Posterior vena cava (tissue), 2 donors: ENCODE results near the gene TMEM109. TPM values are rescaled to one million over a fixed set of nuclear protein-coding genes. Genes with fewer than 3 reads are reported as not detected.

ENCODE experiments used
- DNase-seq: peaks from one replicate; pipeline ENCODE4 v3.0.0-alpha.2; 2020; ENCODE audit warnings: low spot score
- intact Hi-C, 2 donors: fragments of 100-400 bp; cut with DNase I; formaldehyde crosslinking; loops; one replicate each; pipeline versions ENCODE4 v1.14.1 to v1.14.2; 2022 to 2023
- total RNA-seq, 2 donors: library from RNA; stranded (reverse); fragmentation: NEBNext Ultra II Directional; extraction: Animal tissue kit (Norgen Biotek cat#: 25700); gene quantifications; one replicate each; pipeline ENCODE4 v1.2.1, GENCODE V29; 2021
- donor health status: DM: yes; HTN: yes; CAD: no.
- donor health status: DM: yes; HTN: yes; CAD: no.

TMEM109 gene
- total RNA-seq, 2 donors from 2014 or later: 118 to 125 TPM

DNA sequence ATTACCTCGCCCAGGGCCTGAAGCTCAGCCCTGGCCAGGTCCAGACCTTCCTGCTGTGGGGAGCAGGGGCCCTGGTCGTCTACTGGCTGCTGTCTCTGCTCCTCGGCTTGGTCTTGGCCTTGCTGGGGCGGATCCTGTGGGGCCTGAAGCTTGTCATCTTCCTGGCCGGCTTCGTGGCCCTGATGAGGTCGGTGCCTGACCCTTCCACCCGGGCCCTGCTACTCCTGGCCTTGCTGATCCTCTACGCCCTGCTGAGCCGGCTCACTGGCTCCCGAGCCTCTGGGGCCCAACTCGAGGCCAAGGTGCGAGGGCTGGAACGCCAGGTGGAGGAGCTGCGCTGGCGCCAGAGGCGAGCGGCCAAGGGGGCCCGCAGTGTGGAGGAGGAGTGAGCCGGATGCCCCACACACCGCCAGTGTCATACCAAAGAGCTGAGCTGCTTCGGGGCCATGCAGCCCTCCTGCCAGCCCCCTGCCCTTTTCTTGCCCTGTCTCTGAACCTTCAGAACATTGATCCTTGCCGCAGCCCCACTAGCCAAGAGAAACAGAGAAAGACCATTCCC is 7.9 kb downstream of the TMEM109 start:
- intact Hi-C loops: loop anchor here (1.0 to 10.0 kb wide), 2 partner anchors 203 to 226 kb away; no protein-coding TSS in a partner anchor

DNA sequence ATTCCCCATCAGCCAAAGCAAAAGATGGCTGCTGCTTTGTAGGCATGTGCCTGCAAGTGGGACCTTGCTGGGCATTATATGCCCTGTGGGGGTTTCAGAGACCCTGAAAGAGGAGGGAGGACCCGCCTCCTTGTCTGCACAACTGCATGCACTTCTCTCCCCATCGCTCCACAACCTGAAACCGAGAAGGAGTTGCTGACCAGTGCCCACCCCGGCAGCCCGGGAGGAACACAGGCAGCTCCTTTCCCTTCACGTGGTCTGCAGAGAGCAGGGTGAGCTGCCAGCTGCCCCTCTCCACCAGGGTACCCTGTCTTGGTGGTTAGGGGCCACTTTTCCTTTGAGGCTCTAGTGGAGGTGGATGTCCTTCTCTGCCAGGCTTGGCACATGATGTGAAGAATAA is 8.9 kb downstream of the TMEM109 start:
- intact Hi-C loops: loop anchor here in 1 of 2 donors (10.0 kb wide), 1 partner anchor 202 kb away; no protein-coding TSS in a partner anchor
- DNase-seq: no peak

More for the DNA sequence above, 7.9 kb downstream of the TMEM109 start:
- no peak for DNase-seq

DNA sequence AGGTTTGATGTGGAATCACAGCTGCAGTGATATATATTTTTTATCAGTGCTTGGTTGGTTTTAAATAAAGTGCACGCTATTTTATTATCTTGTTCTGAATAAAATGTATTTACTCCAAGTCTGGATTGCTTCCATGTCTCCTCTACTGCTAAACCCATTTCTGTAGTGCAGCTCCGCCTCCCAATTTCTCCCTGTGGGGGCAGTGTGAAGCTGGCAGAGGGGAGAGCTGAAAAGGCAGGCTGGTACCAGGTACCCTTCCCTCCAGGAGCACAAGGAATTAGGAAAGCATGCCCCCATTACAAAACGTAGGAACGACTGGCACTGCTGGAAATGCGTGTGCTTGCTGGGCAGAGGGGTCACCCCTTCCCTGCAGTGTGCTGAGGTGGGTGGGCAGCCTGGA is 9.4 kb downstream of the TMEM109 start:
- intact Hi-C loops: loop anchor here in 1 of 2 donors (10.0 kb wide), 1 partner anchor 201 kb away; no protein-coding TSS in a partner anchor
- DNase-seq: no peak

DNA sequence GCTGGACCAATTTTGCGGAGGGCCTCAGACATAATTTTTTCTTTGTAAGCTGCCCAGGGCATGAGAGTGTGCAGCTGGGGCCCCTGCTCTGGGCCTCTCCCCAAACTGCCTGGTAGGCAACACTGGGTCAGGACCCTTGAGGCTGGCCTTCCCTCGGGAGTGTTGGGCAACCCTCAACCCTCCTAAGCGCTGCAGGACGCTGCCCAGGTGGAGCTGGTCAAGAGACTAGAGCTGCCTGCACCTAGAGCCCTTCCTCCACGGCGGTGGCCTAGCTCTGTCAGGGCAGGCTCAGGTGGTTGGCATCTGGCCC is 9.8 kb downstream of the TMEM109 start:
- intact Hi-C loops: loop anchor here in 1 of 2 donors (10.0 kb wide), 1 partner anchor 201 kb away; no protein-coding TSS in a partner anchor
- no peak for DNase-seq

DNA sequence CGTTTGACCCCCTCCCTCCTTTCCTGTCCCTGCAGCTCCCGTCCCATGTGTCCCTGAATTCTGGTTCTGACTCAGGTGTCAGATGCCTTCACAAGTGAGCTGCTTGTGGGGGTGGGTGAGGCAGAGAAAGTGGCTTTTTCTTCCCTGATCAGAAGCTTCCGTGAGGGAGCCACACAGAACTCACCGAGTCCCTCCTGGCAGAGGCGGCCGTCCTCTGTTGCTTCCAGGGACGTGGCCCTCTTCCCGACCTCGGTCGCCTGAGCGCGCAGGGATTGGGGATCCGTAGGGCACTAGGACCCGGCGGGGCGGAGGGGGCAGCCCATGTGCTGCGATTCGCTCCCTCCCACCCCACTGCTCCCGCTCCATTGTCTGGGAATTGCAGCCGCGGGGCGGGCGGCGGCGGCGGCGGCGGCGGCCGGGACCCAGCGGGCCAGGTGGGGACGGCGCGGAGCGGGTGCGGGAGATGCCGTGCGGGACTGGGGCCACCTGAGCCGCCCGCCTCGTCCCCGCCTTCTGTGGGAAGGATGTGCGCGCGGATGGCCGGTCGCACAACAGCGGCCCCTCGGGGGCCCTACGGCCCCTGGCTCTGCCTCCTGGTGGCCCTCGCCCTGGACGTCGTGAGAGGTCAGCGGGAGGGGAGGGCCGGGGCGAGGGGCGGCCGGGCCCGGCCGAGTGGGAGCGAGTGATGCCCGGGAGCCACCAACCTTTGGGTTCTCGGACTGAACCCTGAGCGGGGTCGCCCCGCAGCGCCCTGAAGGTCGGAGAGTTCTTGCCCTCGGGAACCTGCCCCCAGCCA is 10.3 kb downstream of the TMEM109 start, which contains the start of gene TMEM132A:
Gene TMEM132A, plus strand, starts transcription at position 351 of the 796 bp plus-strand sequence. Its CDS starts 174 bp downstream, at position 525.
- intact Hi-C loops: loop anchor here in 1 of 2 donors (10.0 kb wide), 1 partner anchor 200 kb away; no protein-coding TSS in a partner anchor
- DNase-seq: peak; percentile 88

DNA sequence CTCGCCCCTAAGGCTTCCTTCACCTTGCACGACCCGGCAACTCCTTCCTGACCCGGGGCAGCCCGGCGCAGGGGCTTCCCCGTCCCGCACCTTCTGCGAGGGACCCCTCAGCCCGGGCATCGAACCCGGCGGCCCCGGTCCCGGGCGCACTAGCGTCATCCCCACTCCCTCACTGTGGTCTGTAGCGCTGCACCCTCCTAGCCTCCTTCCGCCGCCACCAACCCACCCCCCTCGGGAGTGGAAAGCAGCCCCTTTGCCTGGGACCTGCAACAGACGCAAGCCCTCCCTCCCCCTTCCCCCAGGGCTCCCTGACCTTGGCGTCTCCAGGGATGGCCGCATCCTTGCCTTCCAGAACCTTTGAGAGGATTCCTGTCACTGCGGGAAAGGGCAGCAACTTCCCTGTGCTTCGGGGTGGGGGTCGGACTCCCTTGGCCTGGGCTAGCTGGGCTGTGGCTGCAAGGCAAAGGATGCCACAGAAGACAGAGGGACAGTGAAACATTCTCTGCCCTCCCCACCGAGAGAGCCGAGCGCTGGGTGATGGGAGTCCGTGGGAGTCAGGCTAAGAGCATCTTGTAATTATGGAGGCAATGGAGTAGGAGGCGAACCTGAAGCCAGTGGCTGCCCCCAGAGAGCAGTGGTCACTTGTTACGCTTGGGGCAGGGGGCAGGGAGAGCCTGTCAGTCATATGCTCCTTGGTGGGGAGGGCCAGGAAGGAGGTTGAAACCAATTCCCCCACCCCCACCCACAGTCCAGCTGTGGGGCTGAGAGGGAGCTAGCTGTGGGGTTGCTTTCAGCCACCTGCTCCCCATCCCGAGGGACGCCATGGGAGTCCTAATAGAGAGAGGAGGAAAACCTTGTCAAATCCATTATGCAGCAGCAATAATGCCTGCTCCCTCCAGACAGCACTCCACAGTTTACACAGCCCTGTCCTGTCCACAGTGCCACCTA is 11.2 kb downstream of the TMEM109 start:
- intact Hi-C loops: loop anchor here in 1 of 2 donors (10.0 kb wide), 1 partner anchor 200 kb away; no protein-coding TSS in a partner anchor
- no peak for DNase-seq

DNA sequence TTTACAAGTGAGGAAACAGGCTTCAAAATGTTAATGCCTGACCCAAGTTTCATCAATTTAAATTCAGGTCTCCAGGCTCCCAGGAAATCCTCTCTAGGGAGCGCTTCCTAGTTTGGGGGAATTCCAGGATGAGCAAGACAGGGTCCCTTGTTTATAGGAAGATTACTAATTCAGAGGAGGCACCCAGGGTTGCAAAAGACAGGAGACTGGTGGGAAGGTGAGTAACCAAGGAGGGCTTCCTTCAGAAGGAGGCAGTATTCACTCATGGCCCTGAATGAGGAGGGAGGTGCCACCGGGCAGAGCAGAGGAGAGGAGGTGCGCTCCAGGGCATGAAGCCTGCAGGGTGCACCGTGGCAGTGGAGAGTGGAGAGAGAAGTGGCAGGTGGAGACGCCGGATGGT is 11.9 kb downstream of the TMEM109 start:
- DNase-seq: no peak
- intact Hi-C loops: loop anchor here in 1 of 2 donors (10.0 kb wide), 1 partner anchor 199 kb away; no protein-coding TSS in a partner anchor

DNA sequence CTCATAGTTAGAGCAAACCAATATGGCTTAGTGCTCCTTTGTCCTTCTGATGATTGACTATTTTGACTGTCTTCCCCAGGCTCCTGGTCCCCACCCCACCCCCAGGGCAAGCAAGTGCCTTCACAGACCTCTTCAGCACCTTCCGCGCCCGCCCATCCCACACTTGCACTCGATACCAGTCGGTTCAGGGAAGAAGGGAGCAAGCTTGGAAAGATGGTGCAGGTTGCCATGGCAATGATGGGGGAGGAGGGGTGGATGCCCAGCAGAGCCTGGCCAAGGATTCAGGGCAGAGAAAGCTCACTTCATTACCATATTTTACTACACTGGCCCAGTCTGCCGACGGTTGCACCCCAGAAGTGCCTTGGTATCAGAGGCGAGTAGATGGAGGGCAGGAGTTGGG is 12.5 kb downstream of the TMEM109 start:
- intact Hi-C loops: loop anchor here in 1 of 2 donors (10.0 kb wide), 1 partner anchor 198 kb away; no protein-coding TSS in a partner anchor
- DNase-seq: no peak

DNA sequence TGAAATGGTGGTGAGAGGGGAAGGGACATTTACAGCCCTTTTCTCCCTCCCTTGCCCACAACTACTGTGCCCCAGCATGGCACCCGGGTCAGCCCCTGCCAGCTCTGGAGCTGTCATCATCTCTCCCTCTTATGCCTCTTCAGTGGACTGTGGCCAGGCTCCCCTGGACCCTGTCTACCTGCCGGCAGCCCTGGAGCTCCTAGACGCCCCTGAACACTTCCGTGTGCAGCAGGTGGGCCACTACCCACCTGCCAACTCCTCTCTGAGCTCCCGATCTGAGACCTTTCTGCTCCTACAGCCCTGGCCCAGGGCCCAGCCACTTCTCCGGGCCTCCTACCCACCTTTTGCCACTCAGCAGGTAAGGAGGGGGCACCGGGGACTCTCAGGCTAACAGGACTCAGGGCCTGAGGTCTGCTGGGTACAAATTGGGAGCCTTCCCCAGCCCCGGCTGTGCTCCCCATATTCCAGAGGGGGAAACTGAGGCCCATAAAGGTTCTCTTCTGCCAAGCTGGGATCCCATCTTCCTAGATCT is 13.2 kb downstream of the TMEM109 start:
- peak; percentile 78 for DNase-seq

DNA sequence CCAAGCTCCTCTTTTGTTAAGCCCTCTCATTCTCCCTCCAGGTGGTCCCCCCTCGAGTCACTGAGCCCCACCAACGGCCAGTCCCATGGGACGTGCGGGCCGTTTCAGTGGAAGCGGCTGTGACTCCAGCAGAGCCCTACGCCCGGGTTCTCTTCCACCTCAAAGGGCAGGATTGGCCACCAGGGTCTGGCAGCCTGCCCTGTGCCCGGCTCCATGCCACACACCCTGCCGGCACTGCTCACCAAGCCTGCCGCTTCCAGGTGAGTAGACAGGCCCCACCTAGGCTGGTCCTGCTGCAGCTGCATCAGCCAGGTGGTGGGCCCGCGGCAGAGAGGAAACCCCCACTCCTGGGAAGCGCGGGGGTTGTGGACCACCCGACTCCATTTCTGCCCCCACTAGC is 13.6 kb downstream of the TMEM109 start:
- peak; percentile 68 for DNase-seq
- intact Hi-C loops: loop anchor here in 1 of 2 donors (10.0 kb wide), 1 partner anchor 197 kb away; no protein-coding TSS in a partner anchor

More for the DNA sequence above, 13.2 kb downstream of the TMEM109 start:
- intact Hi-C loops: loop anchor here in 1 of 2 donors (10.0 kb wide), 1 partner anchor 198 kb away; no protein-coding TSS in a partner anchor

DNA sequence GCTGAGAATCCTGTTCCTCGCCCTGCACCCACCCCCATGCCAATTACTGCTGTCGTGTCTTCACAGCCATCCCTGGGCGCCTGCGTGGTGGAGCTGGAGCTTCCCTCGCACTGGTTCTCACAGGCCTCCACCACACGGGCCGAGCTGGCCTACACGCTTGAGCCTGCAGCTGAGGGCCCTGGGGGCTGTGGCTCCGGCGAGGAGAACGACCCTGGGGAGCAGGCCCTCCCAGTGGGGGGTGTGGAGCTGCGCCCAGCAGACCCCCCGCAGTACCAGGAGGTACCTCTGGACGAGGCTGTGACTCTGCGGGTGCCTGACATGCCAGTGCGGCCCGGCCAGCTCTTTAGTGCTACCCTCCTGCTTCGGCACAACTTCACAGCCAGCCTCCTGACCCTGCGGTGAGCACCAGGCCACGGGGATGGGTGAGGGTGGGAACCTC is 14.6 kb downstream of the TMEM109 start:
- peak; percentile 75 for DNase-seq
- intact Hi-C loops: loop anchor here in 1 of 2 donors (10.0 kb wide), 1 partner anchor 196 kb away; no protein-coding TSS in a partner anchor

DNA sequence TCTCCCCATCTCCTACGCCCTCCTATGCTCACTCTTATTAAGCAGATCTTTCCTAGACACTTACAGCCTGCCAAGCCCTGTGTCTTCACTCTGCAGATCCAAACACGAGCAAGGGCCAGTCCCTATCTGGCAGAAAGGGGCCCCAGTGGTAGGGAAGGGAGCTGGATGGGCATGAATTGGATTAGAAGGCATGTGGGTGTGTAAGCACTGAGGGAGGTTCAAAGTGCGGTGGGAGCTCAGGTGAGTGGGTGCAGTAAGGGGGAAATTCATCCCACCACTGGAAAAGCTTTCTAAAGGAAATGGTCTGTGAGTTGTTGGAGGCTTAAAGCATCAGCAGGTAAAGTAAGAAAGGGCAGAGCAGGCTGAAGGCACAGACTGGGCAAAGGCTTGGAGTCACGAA is 15.8 kb downstream of the TMEM109 start:
- intact Hi-C loops: loop anchor here in 1 of 2 donors (10.0 kb wide), 1 partner anchor 195 kb away; no protein-coding TSS in a partner anchor
- DNase-seq: peak; percentile 24

DNA sequence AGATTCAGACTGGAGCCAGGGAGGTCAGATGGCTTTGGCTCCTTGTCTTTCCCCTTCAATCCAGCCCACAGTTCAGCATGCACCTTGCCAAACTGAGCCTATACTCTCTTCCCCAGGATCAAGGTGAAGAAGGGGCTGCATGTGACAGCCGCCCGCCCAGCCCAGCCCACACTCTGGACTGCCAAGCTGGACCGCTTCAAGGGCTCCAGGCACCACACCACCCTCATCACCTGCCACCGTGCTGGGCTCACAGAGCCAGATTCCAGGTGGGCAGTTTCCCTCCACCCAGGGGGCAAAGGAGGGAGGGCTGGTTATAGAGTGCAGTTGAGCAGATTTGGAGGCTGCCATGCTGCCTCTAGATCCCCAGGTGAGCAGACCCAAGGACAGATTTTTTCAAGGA is 16.4 kb downstream of the TMEM109 start:
- DNase-seq: peak; percentile 66
- intact Hi-C loops: no loop called here

DNA sequence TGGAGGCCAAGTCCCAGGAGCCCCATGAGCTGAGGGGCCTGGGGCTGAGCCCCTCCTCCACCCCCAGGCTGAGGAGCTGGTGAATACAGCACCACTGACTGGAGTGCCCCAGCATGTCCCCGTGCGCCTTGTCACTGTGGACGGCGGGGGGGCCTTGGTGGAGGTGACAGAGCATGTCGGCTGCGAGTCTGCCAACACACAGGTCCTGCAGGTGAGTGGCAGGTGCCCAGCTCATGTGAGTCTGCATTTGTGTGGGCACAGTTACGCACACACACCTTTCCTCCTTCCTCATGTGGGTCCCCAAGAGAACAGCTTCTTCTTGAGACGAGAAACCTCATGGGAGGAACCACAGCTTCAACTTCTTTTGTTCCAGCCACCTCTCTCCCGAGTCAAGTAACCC is 18.0 kb downstream of the TMEM109 start:
- DNase-seq: no peak
- intact Hi-C loops: no loop called here

DNA sequence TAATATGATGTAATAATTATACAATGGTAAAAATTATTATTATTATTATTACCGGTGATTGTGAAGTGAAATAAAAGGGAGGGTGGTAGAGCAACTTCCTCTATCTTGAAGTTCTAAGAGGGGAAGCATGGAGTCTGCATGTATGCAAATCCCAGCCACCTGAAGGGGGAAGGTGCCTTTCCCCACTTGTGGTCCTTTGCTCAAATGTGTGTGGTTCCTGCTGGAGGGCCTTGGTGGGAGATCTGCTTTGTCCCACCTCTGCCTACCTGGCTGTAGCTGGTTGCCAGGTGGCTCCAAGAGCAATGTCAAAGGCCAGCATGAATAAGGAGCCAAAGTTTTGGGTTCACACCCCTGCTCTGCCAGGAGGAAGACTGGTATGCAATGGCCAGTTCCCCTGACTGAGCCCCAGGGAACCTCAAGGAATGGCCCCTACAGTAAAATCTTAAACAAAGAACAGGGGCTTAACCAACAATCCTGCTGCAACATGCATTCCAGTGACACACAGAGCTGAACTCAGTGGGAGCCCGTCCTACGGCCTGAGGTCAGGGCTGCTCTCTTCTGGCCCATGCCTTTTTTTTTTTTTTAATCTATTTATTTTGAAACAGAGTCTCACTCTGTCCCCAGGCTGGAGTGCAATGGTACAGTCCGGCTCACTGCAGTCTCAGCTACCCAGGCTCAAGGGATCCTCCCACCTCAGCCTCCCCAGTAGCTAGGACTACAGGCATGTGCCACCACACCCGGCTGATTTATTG is 18.8 kb downstream of the TMEM109 start:
- DNase-seq: no peak
- intact Hi-C loops: no loop called here

DNA sequence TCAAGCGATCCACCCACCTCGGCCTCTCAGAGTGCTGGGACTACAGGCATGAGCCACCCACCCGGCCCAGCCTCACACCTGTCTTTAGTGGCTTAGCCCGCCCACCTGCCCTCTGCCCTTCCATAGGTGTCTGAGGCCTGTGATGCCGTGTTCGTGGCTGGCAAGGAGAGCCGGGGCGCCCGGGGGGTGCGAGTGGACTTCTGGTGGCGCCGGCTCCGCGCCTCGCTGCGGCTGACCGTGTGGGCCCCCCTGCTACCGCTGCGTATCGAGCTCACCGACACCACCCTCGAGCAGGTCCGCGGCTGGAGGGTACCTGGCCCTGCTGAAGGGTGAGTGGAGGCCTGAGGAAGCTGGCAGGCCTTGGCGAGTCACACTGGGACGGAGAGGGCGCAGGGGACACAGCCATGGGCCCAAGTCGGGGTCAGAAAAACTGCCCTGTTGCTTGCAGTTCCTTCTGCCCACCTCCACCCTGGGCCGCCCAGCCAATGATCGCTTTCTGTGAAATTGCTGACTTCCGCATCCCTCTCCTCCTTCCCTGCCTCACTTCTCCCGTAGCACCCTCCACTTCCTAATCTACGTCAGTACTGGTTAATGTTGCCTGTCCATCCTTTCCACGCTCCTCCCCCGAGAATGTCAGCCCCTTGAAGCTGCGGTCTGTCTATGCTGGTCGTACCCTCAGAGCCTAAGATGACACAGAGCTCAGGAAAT is 19.6 kb downstream of the TMEM109 start:
- peak; percentile 77 for DNase-seq
- intact Hi-C loops: no loop called here

DNA sequence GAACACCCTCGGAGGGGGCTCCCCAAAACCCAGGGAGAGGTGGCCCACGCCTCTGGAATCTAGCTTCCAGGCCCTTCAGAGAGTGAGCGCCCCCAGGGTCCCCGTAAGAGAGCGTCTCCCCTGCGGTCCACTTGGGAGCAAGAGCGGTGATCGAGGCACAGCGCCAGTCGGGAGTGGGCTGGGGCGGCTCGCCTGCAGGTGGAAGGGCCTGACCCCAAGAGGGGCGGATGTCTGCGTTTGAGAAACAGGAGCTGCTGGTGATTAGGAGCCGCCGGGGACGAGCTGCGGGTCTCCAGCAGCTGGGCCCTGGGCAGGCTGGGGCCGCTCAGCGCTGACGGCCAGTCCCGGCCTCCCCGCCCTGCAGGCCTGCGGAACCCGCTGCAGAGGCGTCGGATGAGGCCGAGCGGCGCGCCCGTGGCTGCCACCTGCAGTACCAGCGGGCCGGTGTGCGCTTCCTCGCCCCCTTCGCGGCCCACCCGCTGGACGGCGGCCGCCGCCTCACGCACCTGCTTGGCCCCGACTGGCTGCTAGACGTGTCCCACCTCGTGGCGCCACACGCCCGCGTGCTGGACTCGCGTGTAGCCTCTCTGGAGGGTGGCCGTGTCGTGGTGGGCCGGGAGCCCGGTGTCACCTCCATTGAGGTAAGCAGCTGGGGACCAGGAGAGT is 20.3 kb downstream of the TMEM109 start:
- no peak for DNase-seq
- intact Hi-C loops: no loop called here
